AG04450 (cell line): ENCODE results near the gene SSTR3. TPM values are rescaled to one million over a fixed set of nuclear protein-coding genes. Genes with fewer than 3 reads are reported as not detected.

Source experiments
- CTCF ChIA-PET: fragments of 300-600, 350-600 bp; formaldehyde crosslinking; extraction: SDS; loops from one replicate; lab custom pipeline; 2022; ENCODE audit warnings: antibody characterized with exemption, inconsistent platforms; lab: Charles Lee
- POLR2A ChIA-PET: fragments of 350-600 bp; formaldehyde crosslinking; extraction: SDS; loops from one replicate; lab custom pipeline; 2021; ENCODE audit warnings: antibody characterized with exemption, inconsistent platforms; lab: Yijun Ruan, JAX
- DNase-seq: peaks from one replicate; pipeline ENCODE4 v3.0.0-alpha.2; 2011; ENCODE audit warnings: low read depth, low spot score
- H3K27ac ChIP-seq: one replicate; pipeline ENCODE4 v1.5.1; 2012; ENCODE audit warnings: low read depth, low read length, control low read depth
- H3K27me3 ChIP-seq: one replicate; pipeline ENCODE4 v1.6.0; 2012; ENCODE audit warnings: low read length; ENCODE audit not compliant: control insufficient read depth, insufficient read depth
- H3K4me3 ChIP-seq: 2 replicates; pipeline ENCODE4 v1.5.1; 2011; ENCODE audit warnings: mild to moderate bottlenecking, low read depth, low read length, control low read depth
- H3K9me3 ChIP-seq: 2 replicates; pipeline ENCODE4 v1.5.1; 2012; ENCODE audit warnings: low read length; ENCODE audit not compliant: control insufficient read depth, insufficient read depth
- polyA plus RNA-seq: library from polyadenylated mRNA; depleted of rRNA; stranded (reverse); fragments of >200 nt; gene quantifications from 2 replicates; pipeline ENCODE4 v1.2.3, GENCODE V29; 2011
- TF ChIP-seq, protein P1 (sequence below): IDR thresholded peaks from 2 replicates; pipeline ENCODE4 v1.5.1; 2011; ENCODE audit warnings: low read depth, low read length, control low read depth, inconsistent platforms

SSTR3 gene
- polyA plus RNA-seq, 1 experiment, result 0.06 TPM

DNA sequence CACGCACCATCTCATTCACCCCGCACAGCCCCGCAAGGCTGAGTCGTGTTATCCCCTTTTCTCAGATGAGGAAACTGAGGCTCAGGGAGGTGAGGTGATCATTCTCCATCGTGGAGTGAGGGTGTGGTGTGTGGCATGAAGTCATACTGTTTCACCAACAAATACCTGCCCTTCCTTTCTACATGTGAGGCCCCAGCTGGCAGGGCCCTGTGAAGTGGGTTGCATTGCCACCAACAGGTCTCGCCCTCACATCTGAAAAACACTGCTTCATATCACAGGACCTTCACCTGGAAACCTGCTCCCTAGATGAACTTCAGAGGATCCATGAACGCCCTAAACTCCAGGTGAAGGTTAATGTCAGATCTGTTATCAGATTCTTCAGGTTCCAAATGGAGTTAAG, 4.3 kb downstream of the SSTR3 start:
- Histone ChIP-seq H3K9me3 (no peaks in the 10 kb centered on the region; the same call in 1 of the 2 replicates), H3K27ac (no peak overlapping the region), H3K4me3 (no peak overlapping the region), H3K27me3 (peaks cover 21% of the 10 kb centered on the region)
- TF ChIP-seq, protein P1, sequence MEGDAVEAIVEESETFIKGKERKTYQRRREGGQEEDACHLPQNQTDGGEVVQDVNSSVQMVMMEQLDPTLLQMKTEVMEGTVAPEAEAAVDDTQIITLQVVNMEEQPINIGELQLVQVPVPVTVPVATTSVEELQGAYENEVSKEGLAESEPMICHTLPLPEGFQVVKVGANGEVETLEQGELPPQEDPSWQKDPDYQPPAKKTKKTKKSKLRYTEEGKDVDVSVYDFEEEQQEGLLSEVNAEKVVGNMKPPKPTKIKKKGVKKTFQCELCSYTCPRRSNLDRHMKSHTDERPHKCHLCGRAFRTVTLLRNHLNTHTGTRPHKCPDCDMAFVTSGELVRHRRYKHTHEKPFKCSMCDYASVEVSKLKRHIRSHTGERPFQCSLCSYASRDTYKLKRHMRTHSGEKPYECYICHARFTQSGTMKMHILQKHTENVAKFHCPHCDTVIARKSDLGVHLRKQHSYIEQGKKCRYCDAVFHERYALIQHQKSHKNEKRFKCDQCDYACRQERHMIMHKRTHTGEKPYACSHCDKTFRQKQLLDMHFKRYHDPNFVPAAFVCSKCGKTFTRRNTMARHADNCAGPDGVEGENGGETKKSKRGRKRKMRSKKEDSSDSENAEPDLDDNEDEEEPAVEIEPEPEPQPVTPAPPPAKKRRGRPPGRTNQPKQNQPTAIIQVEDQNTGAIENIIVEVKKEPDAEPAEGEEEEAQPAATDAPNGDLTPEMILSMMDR, result no peak
- ChIA-PET CTCF (interaction anchor here (3.9 kb wide), 1 partner anchor 8 kb away, joined by 23 read pairs; no protein-coding TSS in a partner anchor), POLR2A (no interaction called here)
- DNase-seq, result no peak

DNA sequence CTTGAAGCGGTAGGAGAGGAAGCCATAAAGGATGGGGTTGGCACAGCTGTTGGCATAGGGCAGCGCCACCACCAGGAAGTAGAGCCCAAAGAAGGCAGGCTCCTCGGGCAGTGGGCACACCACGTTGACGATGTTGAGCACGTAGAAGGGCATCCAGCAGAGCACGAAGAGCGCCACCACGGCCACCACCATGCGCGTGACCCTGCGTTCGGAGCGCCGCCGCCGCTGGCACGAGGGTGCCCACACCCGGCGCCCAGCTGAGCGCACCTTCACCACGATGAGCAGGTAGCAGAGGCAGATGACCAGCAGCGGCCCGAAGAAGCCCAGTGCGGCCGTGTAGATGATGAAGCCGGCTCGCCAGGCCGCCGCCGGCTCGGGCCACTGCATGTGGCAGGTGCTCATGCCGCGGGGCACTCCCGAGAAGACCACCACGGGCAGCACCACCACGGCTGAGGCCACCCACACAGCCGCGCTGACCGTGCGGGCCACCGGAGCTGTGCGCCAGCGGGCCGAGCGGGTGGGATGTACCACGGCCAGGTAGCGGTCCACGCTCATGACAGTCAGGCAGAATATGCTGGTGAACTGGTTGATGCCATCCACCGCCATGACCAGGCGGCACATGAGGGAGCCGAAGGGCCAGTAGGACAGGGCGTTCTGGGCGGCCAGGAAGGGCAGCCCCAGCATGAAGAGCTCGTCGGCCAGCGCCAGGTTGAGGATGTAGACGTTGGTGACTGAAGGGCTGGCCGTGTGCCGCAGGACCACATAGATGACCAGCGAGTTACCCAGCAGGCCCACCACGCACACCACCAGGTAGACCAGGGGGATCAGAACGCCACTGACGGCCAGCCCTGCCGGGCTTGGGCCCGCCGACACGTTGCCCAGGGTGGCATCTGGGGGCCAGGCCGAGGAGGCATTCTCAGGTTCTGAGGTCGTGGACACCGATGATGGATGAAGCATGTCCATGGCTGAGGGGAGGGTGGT, 5.1 kb downstream of the SSTR3 start:
- TF ChIP-seq, protein P1, result no peak
- ChIA-PET CTCF (no interaction called here), POLR2A (no interaction called here)
- Histone ChIP-seq H3K27me3 (peaks cover 18% of the 10 kb centered on the region), H3K9me3 (no peaks in the 10 kb centered on the region; the same call in 1 of the 2 replicates), H3K27ac (no peak overlapping the region), H3K4me3 (no peak overlapping the region)
- no peak for DNase-seq

GRCh38 chr22:37206118-37206840, 6.0 kb downstream of the SSTR3 start:
- POLR2A ChIA-PET, result no interaction called here

GRCh38 chr22:37205046-37205445, 7.2 kb downstream of the SSTR3 start:
- Histone ChIP-seq H3K27ac (no peak overlapping the region), H3K4me3 (no peak overlapping the region), H3K27me3 (peaks cover 8% of the 10 kb centered on the region), H3K9me3 (no peaks in the 10 kb centered on the region; the same call in 1 of the 2 replicates)
- POLR2A ChIA-PET, result no interaction called here
- CTCF ChIA-PET, result no interaction called here
- DNase-seq, result no peak
- TF ChIP-seq, protein P1, result no peak

More at GRCh38 chr22:37206118-37206840, 6.0 kb downstream of the SSTR3 start:
- no peak for DNase-seq
- Histone ChIP-seq H3K27me3 (peaks cover 13% of the 10 kb centered on the region), H3K4me3 (no peak overlapping the region), H3K27ac (no peak overlapping the region), H3K9me3 (no peaks in the 10 kb centered on the region; the same call in 1 of the 2 replicates)
- CTCF ChIA-PET, result no interaction called here
- TF ChIP-seq, protein P1, result no peak
